HUES6 (cell line): ENCODE data around the gene KMT2C.
A peak's percentile ranks its signal among the peaks of the same experiment; 100 is the strongest.
"Not testable (repeated sequence)": the region's sequence is repeated elsewhere in the genome, so short reads cannot be mapped to it uniquely, and the experiment has no call there.

Experiments used
- H3K27ac ChIP-seq: 2 replicates; pipeline ENCODE4 v1.7.0; 2013; ENCODE audit warnings: low read depth, mild to moderate bottlenecking, low read length, inconsistent platforms
- H3K27me3 ChIP-seq: 2 replicates; pipeline ENCODE4 v1.6.1; 2013; ENCODE audit warnings: low read length; ENCODE audit not compliant: control insufficient read depth, insufficient read depth
- H3K36me3 ChIP-seq: 2 replicates; pipeline ENCODE4 v1.6.1; 2013; ENCODE audit warnings: low read length; ENCODE audit not compliant: control insufficient read depth, insufficient read depth
- H3K4me1 ChIP-seq: 2 replicates; pipeline ENCODE4 v1.6.1; 2013; ENCODE audit warnings: low read length; ENCODE audit not compliant: control insufficient read depth, insufficient read depth
- H3K4me3 ChIP-seq: 2 replicates; pipeline ENCODE4 v1.5.1; 2013; ENCODE audit warnings: low read depth, low read length
- H3K9ac ChIP-seq: one replicate; pipeline ENCODE4 v1.6.1; 2013; ENCODE audit warnings: mild to moderate bottlenecking, low read length
- H3K9me3 ChIP-seq: 2 replicates; pipeline ENCODE4 v1.6.1; 2013; ENCODE audit warnings: low read depth, low read length; ENCODE audit not compliant: control insufficient read depth, insufficient read depth

Gene KMT2C

GRCh38 chr7:152435384-152436110 lies at the start of gene KMT2C:
KMT2C (minus strand) TSS chr7:152436003; CDS start chr7:152435786, 217 bp downstream.
- H3K36me3 ChIP-seq = no peaks in the 10 kb centered on the region
- peak within 1 kb of the TSS; percentile 73 for H3K9ac ChIP-seq
- H3K4me1 ChIP-seq = peaks cover 10% of the 10 kb centered on the region; the same call in 1 of the 2 replicates
- peak within 1 kb of the TSS; percentile 72 for H3K4me3 ChIP-seq
- no peaks in the 10 kb centered on the region for H3K9me3 ChIP-seq
- H3K27me3 ChIP-seq = no peaks in the 10 kb centered on the region
- peak within 1 kb of the TSS; percentile 79; the same call in 1 of the 2 replicates for H3K27ac ChIP-seq

DNA sequence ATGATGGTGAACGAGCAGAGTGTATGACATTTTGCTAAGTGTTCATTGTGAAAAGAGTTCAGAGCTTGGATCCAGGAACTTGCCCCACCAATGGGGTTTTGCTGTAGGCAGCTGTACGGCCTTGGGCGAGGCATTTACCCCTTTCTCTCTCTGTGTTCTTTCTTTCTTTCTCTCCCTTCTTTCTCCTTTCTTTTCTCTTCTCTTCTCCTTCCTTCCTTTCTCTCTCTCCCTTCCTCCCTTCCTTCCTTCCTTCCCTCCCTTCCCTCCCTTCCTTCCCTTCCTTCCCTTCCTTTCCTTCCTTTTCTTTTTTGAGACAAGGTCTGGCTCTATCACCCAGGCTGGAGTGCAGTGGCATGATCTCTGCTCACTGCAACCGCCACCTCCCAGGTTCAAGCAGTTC lies 45.3 kb upstream of the KMT2C start:
- no peaks in the 10 kb centered on the region for H3K9me3 ChIP-seq
- no peak overlapping the region for H3K4me3 ChIP-seq
- H3K4me1 ChIP-seq = no peaks in the 10 kb centered on the region
- H3K27me3 ChIP-seq = no peaks in the 10 kb centered on the region
- H3K36me3 ChIP-seq = no peaks in the 10 kb centered on the region
- H3K27ac ChIP-seq = no peak overlapping the region
- no peak overlapping the region for H3K9ac ChIP-seq

DNA sequence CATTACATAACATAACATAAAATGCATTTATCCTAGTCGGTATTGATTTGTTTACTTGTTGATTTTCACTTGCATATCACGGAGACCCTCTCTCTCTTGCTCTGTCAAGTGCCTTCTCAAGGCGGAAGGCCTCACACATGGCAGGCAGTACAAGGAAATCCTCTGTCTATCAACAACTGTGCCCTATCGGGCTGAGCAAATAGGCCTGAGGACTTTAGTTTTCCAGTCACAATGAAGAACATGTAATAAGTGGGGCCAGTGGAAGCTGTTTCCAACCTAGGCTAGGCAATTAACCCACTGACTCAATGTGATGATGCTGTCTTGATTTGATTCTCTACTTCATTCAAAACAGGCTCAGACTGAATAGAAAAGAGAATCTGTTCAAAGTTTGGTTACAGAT lies 44.9 kb upstream of the KMT2C start:
- no peak overlapping the region for H3K9ac ChIP-seq
- H3K27me3 ChIP-seq = no peaks in the 10 kb centered on the region
- no peaks in the 10 kb centered on the region for H3K4me1 ChIP-seq
- no peak overlapping the region for H3K4me3 ChIP-seq
- H3K36me3 ChIP-seq = no peaks in the 10 kb centered on the region
- H3K27ac ChIP-seq = no peak overlapping the region
- H3K9me3 ChIP-seq = no peaks in the 10 kb centered on the region

DNA sequence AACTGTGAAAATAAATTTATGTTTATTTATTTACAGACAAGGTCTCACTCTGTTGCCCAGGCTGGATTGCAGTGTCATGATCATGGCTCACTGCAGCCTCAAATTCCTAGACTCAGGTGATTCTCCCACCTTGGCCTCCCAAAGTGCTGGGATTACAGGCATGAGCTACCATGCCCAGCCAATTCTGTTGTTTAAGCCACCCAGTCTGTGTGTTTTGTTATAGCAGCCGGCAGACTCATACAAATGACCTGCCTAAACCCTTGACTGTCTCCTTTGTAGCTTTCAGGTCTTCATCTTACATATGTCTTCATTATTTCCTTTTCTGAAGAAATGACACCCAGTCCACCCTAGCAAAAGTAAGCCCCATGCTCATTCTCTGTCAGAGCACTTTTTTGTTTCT lies 43.8 kb upstream of the KMT2C start:
- Histone ChIP-seq H3K27ac (no peak overlapping the region), H3K4me3 (no peak overlapping the region), H3K27me3 (no peaks in the 10 kb centered on the region)

DNA sequence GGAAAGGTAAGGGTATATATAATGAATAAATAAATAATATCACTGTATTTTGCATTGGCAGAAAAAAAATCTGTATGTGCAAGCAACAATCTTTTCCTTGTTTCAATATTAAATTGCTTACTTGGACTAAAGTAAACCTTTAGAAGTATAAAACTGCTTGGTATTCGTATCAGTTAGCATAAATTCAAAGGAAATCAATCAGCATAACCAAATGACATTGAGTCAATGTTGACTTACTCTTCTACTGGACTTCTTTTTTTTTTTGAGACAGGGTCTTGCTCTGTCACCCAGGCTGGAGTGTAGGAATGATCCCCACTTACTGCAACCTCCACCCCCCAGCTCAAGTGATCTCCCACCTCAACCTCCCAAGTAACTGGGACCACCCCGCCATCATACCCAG lies 42.3 kb upstream of the KMT2C start:
- Histone ChIP-seq H3K9me3 (no peaks in the 10 kb centered on the region), H3K9ac (no peak overlapping the region), H3K27me3 (no peaks in the 10 kb centered on the region), H3K4me1 (no peaks in the 10 kb centered on the region), H3K36me3 (no peaks in the 10 kb centered on the region), H3K27ac (no peak overlapping the region), H3K4me3 (no peak overlapping the region)

More for the DNA sequence above, 43.8 kb upstream of the KMT2C start:
- no peak overlapping the region for H3K9ac ChIP-seq
- H3K4me1 ChIP-seq = no peaks in the 10 kb centered on the region
- H3K36me3 ChIP-seq = no peaks in the 10 kb centered on the region
- H3K9me3 ChIP-seq = no peaks in the 10 kb centered on the region

- H3K4me3 ChIP-seq = no peak overlapping the region
- H3K4me1 ChIP-seq = no peaks in the 10 kb centered on the region
- H3K36me3 ChIP-seq = no peaks in the 10 kb centered on the region
- H3K9ac ChIP-seq = no peak overlapping the region
- no peak overlapping the region for H3K27ac ChIP-seq
- H3K27me3 ChIP-seq = no peaks in the 10 kb centered on the region
- 0 out of 2 replicates have a peak, but pooled peaks cover 4% of the 10 kb centered on the region for H3K9me3 ChIP-seq
These were observed 41.3 kb upstream of the KMT2C start for GRCh38 chr7:152477079-152477478.

DNA sequence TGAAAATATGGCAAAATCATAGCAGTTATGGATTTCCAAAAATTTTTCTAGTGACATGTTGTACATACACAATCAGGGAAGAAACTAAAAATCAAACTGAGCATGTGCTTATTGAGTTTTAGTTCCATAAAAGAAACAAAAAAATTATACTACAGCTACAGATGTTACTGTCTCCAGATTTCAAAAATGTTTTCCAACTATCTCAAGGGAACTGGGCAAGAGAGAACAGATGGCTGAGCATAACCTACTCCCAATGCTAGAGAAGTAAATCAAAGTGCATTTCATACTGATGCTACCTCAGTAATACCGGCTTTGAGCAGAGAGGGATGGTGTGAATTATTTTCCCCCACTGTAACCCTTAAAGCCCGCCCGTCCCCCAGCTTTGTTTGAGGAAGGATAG lies 40.7 kb upstream of the KMT2C start:
- H3K9ac ChIP-seq = no peak overlapping the region
- H3K9me3 ChIP-seq = peaks cover 8% of the 10 kb centered on the region
- no peaks in the 10 kb centered on the region for H3K36me3 ChIP-seq
- no peak overlapping the region for H3K27ac ChIP-seq
- no peaks in the 10 kb centered on the region for H3K27me3 ChIP-seq
- no peak overlapping the region for H3K4me3 ChIP-seq
- no peaks in the 10 kb centered on the region for H3K4me1 ChIP-seq

- not testable (repeated sequence) for H3K36me3 ChIP-seq, H3K27ac ChIP-seq, H3K4me3 ChIP-seq, H3K4me1 ChIP-seq, H3K9ac ChIP-seq, H3K27me3 ChIP-seq
- peaks cover 22% of the 10 kb centered on the region for H3K9me3 ChIP-seq
These were observed 35.3 kb upstream of the KMT2C start for GRCh38 chr7:152471023-152471620.

GRCh38 chr7:152470251-152471022 lies 34.6 kb upstream of the KMT2C start:
- H3K27me3 ChIP-seq, H3K9ac ChIP-seq, H3K27ac ChIP-seq, H3K36me3 ChIP-seq, H3K4me3 ChIP-seq, H3K4me1 ChIP-seq: not testable (repeated sequence)
- H3K9me3 ChIP-seq = peaks cover 22% of the 10 kb centered on the region

DNA sequence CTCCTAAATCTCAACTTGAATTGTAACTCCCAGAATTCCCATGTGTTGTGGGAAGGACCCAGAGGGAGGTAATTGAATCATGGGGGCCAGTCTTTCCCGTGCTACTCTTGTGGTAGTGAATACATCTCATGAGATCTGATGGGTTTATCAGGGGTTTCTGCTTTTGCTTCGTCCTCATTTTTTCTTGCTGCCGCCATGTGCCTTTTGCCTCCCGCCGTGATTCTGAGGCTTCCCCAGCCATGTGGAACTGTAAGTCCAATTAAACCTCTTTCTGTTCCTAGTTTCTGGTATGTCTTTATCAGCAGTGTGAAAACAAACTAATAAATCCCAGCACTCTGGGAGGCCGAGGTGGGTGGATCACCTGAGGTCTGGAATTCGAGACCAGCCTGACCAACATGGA lies 33.8 kb upstream of the KMT2C start:
- H3K9me3 ChIP-seq = peaks cover 22% of the 10 kb centered on the region
- H3K4me3 ChIP-seq, H3K9ac ChIP-seq, H3K4me1 ChIP-seq, H3K27ac ChIP-seq, H3K36me3 ChIP-seq, H3K27me3 ChIP-seq: not testable (repeated sequence)

DNA sequence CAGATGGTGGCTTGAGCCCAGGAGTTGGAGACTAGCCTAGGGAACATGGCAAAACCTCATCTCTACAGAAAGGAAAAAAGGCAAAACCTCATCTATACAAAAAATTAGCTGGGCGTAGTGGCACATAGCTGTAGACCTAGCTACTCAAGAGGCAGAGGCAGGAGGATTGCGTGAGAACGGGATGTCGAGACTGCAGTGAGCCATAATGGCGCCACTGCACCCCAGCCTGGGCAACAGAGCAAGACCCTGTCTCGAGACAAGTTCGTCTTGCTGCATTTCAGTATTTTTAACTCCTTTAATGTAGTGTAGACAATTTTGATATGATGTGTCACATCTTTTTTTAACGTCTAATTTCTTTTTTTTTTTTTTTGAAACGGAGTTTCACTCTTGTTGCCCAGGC lies 31.4 kb upstream of the KMT2C start:
- Histone ChIP-seq H3K9me3 (peaks cover 19% of the 10 kb centered on the region), H3K4me3 (no peak overlapping the region), H3K27me3 (no peaks in the 10 kb centered on the region), H3K36me3 (no peaks in the 10 kb centered on the region), H3K9ac (no peak overlapping the region), H3K4me1 (peaks cover 2% of the 10 kb centered on the region; the same call in 1 of the 2 replicates), H3K27ac (no peak overlapping the region)
